GM23248 (cell line): ENCODE results near the gene SLC1A3. TPM values are rescaled to one million over a fixed set of nuclear protein-coding genes. Genes with fewer than 3 reads are reported as not detected.
"Not testable (repeated sequence)": the region's sequence is repeated elsewhere in the genome, so short reads cannot be mapped to it uniquely, and the experiment has no call there.

Experiments used
- DNase-seq: peaks from one replicate; pipeline ENCODE4 v3.0.0-alpha.2; 2015
- H2AFZ ChIP-seq: fragments of 200-600 bp; sonication (generic); 2 replicates; pipeline ENCODE4 v1.6.1; 2016; ENCODE audit warnings: antibody characterized with exemption
- H3F3A ChIP-seq: fragments of 200-600 bp; sonication (generic); 2 replicates; pipeline ENCODE4 v1.6.1; 2016; ENCODE audit warnings: mild to moderate bottlenecking, antibody characterized with exemption, mixed run types; ENCODE audit not compliant: insufficient read depth
- H3K27ac ChIP-seq: fragments of 200-600 bp; sonication (generic); 2 replicates; pipeline ENCODE4 v1.5.1; 2016; ENCODE audit warnings: mild to moderate bottlenecking
- H3K27me3 ChIP-seq: fragments of 200-600 bp; sonication (generic); replicated peaks from 2 replicates; pipeline ENCODE4 v1.6.1; 2016; ENCODE audit warnings: mild to moderate bottlenecking; ENCODE audit not compliant: insufficient read depth
- H3K36me3 ChIP-seq: fragments of 200-600 bp; sonication (generic); 2 replicates; pipeline ENCODE4 v1.6.1; 2016; ENCODE audit warnings: low read depth, mild to moderate bottlenecking
- H3K4me1 ChIP-seq: fragments of 200-600 bp; sonication (generic); 2 replicates; pipeline ENCODE4 v1.6.1; 2016; ENCODE audit warnings: mild to moderate bottlenecking; ENCODE audit not compliant: insufficient read depth
- H3K4me2 ChIP-seq: fragments of 200-600 bp; sonication (generic); one replicate; pipeline ENCODE4 v1.6.1; 2016; ENCODE audit warnings: mild to moderate bottlenecking; ENCODE audit not compliant: unreplicated experiment
- H3K4me3 ChIP-seq: fragments of 200-600 bp; sonication (generic); 2 replicates; pipeline ENCODE4 v1.5.1; 2016; ENCODE audit warnings: mild to moderate bottlenecking
- H3K79me2 ChIP-seq: fragments of 200-600 bp; sonication (generic); 2 replicates; pipeline ENCODE4 v1.6.1; 2016; ENCODE audit warnings: mild to moderate bottlenecking; ENCODE audit not compliant: insufficient read depth
- H3K9ac ChIP-seq: fragments of 200-600 bp; sonication (generic); 2 replicates; pipeline ENCODE4 v1.6.1; 2016; ENCODE audit warnings: mild to moderate bottlenecking
- H3K9me2 ChIP-seq: fragments of 200-600 bp; sonication (generic); 2 replicates; pipeline ENCODE4 v1.6.1; 2016; ENCODE audit warnings: mixed run types, mild to moderate bottlenecking, moderate library complexity; ENCODE audit not compliant: insufficient read depth
- H3K9me3 ChIP-seq: fragments of 200-600 bp; sonication (generic); one replicate; pipeline ENCODE4 v1.6.1; 2017; ENCODE audit warnings: low read depth
- H4K20me1 ChIP-seq: fragments of 200-600 bp; sonication (generic); 2 replicates; pipeline ENCODE4 v1.6.0; 2016; ENCODE audit not compliant: insufficient read depth
- EZH2 ChIP-seq: fragments of 200-600 bp; sonication (generic); IDR thresholded peaks from 2 replicates; pipeline ENCODE4 v1.6.1; 2018; ENCODE audit warnings: antibody characterized with exemption, mild to moderate bottlenecking; ENCODE audit not compliant: insufficient read depth, poor library complexity, severe bottlenecking
- EZH2phosphoT487 ChIP-seq: fragments of 200-600 bp; sonication (generic); IDR thresholded peaks from 2 replicates; pipeline ENCODE4 v1.6.1; 2018; ENCODE audit warnings: antibody characterized with exemption, moderate library complexity, mild to moderate bottlenecking, low read depth; ENCODE audit not compliant: insufficient read depth
- WGBS, 2 experiments: methylation state at CpG; one replicate each; pipeline ENCODE4 v1.1.6; 2015 to 2017; ENCODE audit warnings: low lambda C conversion rate in 2 of 2, low coverage in 1 of 2; ENCODE audit errors: missing lambda C conversion rate in 2 of 2; 5-methylcytosine and 5-hydroxymethylcytosine counted together
- in situ Hi-C: fragments of 300-500 bp; cut with MboI; formaldehyde crosslinking; loops from 2 replicates; pipeline ENCODE4 v1.15.0; 2020
- polyA plus RNA-seq: library from polyadenylated mRNA; unstranded; fragments of >200 nt; fragmentation: Nextera tagmentation; extraction: Ambion mirVana; gene quantifications from 2 replicates; pipeline ENCODE4 v1.2.1, GENCODE V29; 2016
- total RNA-seq: library from RNA; depleted of rRNA; stranded (reverse); fragments of >200 nt; shearing (Covaris generic); gene quantifications from 2 replicates; pipeline ENCODE4 v1.2.3, GENCODE V29; 2014

The SLC1A3 gene
- total and polyA plus RNA-seq, 2 experiments from 2014 or later, result 1.7 to 2.5 TPM

DNA sequence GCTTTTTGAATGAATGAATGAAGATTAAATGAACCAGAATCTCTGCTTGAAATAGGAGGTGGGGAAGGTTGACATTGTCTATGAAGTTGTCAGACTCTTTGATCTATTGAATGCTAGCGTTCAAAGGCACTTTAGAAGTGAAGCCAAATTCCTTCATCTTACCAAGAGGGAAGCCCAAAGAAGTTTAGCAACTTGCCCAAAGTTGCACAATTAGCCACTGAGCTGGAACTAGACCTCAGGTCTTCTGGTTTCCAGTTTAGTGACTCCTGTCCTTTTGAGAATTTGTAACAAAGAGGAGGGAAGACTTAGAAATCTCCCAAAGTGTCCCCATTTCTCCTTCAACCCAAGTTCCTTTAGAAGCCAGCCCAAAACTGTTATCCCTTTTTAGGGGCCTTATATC is 20.7 kb upstream of the SLC1A3 start:
- TF ChIP-seq EZH2phosphoT487, result no peak
- no peak for TF ChIP-seq EZH2
- WGBS, 2 experiments, result 37 to 53% methylated on average over 1 of the region's 1 CpG

DNA sequence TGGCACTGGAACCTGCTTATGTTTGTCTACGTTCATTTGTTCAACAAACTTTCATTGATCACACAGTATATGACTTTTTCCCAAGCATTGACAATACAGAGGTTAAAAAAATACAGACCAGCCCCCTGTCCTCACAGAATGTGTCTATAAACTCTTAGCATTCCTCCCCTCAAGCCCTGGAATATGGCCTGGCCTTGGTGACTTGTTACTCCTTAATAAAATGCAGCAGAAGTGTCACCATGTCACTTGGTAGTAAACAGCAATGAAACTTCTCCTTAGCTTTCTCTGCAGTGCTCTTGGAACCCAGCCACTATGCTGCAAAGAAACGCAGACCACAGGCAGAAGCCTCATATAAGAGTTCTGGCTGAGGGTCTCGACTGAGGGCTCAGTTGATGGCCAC is 19.1 kb upstream of the SLC1A3 start:
- TF ChIP-seq EZH2phosphoT487 (no peak), EZH2 (no peak)
- no peaks in the 10 kb centered on the region for H3K79me2 ChIP-seq
- no peaks in the 10 kb centered on the region for H4K20me1 ChIP-seq
- no peaks in the 10 kb centered on the region for H3F3A ChIP-seq
- H3K27me3 ChIP-seq, result no peaks in the 10 kb centered on the region
- H3K36me3 ChIP-seq, result no peaks in the 10 kb centered on the region
- no peaks in the 10 kb centered on the region for H3K4me1 ChIP-seq
- H3K9ac ChIP-seq, result no peak overlapping the region
- H3K9me2 ChIP-seq, result no peaks in the 10 kb centered on the region
- WGBS, 2 experiments, result 62 to 72% methylated on average over 3 of the region's 3 CpGs
- no peaks in the 10 kb centered on the region for H3K9me3 ChIP-seq
- H3K4me3 ChIP-seq, result no peak overlapping the region
- no peak overlapping the region for H2AFZ ChIP-seq
- no peak for DNase-seq
- no peak overlapping the region for H3K27ac ChIP-seq
- in situ Hi-C loops, result no loop called here
- no peak overlapping the region for H3K4me2 ChIP-seq

More for the DNA sequence above, 20.7 kb upstream of the SLC1A3 start:
- H3K9ac ChIP-seq, result no peak overlapping the region
- H2AFZ ChIP-seq, result no peak overlapping the region
- H3K4me1 ChIP-seq, result no peaks in the 10 kb centered on the region
- no peak overlapping the region for H3K4me3 ChIP-seq
- no peaks in the 10 kb centered on the region for H3K27me3 ChIP-seq
- H3K36me3 ChIP-seq, result no peaks in the 10 kb centered on the region
- DNase-seq, result no peak
- no peaks in the 10 kb centered on the region for H4K20me1 ChIP-seq
- in situ Hi-C loops, result no loop called here
- no peaks in the 10 kb centered on the region for H3F3A ChIP-seq
- no peaks in the 10 kb centered on the region for H3K9me2 ChIP-seq
- no peak overlapping the region for H3K4me2 ChIP-seq
- no peaks in the 10 kb centered on the region for H3K79me2 ChIP-seq
- no peak overlapping the region for H3K27ac ChIP-seq
- no peaks in the 10 kb centered on the region for H3K9me3 ChIP-seq

DNA sequence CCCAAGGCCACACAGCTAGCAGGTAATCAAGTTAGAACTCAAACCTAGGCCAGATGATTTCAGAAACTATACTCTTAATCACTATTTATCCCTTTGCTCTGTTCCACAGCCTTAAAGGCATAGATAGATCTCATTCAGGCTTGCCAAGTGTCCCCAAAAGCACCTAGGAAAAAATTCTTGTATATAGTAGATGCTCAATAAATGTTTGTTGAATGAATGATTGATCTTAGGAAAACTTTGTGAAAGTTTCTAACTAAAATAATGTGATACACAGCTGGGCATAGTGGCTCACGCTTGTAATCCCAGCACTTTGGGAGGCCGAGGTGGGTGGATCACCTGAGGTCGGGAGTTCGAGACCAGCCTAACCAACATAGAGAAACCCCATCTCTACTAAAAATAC is 16.7 kb upstream of the SLC1A3 start:
- H3F3A ChIP-seq, H3K9me3 ChIP-seq, in situ Hi-C loops, H3K9ac ChIP-seq, H3K4me2 ChIP-seq, H3K4me1 ChIP-seq, H3K27ac ChIP-seq, DNase-seq, H2AFZ ChIP-seq, H4K20me1 ChIP-seq, H3K9me2 ChIP-seq, H3K79me2 ChIP-seq, H3K4me3 ChIP-seq, H3K27me3 ChIP-seq, H3K36me3 ChIP-seq: not testable (repeated sequence)
- WGBS, 2 experiments, result 91 to 97% methylated on average over 4 of the region's 4 CpGs

DNA sequence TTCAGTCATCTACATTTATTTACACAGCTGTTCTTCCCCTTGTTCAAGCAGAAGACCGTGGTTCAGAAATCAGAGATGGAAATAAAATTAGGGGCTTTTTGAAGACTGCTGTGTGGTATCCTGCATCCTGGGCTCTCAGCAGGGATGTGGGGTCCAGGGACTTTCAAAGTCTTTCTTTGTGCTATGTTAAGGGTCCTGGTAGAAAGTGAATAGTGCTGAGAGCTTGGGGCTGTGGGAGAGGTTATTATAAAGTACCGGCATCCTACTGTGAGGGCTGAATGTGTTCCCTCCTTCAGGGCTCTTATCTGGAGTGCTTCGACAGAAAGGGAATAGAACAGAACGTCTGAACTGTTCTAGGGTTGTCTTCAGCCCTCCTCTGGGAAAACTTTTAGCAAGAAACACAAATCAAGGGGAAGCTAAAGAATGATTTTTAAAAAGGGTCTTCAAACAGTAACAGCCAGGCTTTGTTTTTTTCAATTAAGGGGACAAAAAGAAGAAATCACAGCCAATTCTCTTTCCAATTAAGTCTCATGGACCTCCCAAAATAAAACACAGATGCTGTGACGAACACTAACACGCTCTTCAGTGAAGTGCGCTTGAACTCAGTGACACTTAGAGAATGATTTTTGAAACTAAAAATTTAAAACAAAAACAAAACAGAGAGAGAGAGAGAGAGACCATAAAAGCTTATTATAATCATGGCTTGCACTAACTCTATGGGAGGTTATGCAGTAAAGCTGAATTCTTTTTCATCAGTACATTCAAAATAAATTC is 15.7 kb upstream of the SLC1A3 start:
- Histone ChIP-seq H2AFZ (no peak overlapping the region), H3K9me3 (no peaks in the 10 kb centered on the region), H3K27ac (no peak overlapping the region), H3F3A (no peaks in the 10 kb centered on the region), H3K4me3 (no peak overlapping the region), H3K4me1 (no peaks in the 10 kb centered on the region), H3K79me2 (no peaks in the 10 kb centered on the region), H3K4me2 (no peak overlapping the region), H4K20me1 (no peaks in the 10 kb centered on the region), H3K36me3 (no peaks in the 10 kb centered on the region), H3K9me2 (no peaks in the 10 kb centered on the region), H3K9ac (no peak overlapping the region), H3K27me3 (no peaks in the 10 kb centered on the region)
- in situ Hi-C loops, result no loop called here
- DNase-seq, result no peak
- WGBS, 2 experiments, result 37 to 45% methylated on average over 7 of the region's 7 CpGs
- no peak for TF ChIP-seq EZH2phosphoT487
- no peak for TF ChIP-seq EZH2

DNA sequence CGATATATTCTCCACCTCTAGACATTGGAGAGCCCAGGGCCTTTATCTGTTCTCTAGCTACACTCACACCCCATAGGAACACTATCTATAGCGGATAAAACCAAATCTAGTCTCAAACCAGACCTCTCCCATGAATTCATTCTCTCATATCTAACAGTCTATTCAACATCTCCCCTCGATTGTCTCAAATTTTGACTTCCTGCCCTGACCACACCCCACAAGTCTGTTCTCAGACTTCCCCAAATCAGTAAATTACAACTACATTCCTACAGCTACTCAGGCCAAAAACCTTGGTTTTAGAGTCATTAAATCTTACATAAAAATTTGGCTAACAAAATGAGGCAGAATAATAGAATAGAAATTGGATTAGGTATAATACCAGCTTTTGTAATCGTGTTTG is 12.5 kb upstream of the SLC1A3 start:
- Histone ChIP-seq H3K79me2 (no peaks in the 10 kb centered on the region), H3K27ac (no peak overlapping the region), H3K9me3 (no peaks in the 10 kb centered on the region), H3K4me1 (no peaks in the 10 kb centered on the region), H3K4me2 (no peak overlapping the region), H2AFZ (no peak overlapping the region), H3K9me2 (no peaks in the 10 kb centered on the region), H3K4me3 (no peak overlapping the region), H3K27me3 (no peaks in the 10 kb centered on the region), H3F3A (no peaks in the 10 kb centered on the region), H3K36me3 (no peaks in the 10 kb centered on the region), H4K20me1 (no peaks in the 10 kb centered on the region), H3K9ac (no peak overlapping the region)
- no peak for TF ChIP-seq EZH2phosphoT487
- TF ChIP-seq EZH2, result no peak
- DNase-seq, result no peak
- in situ Hi-C loops, result no loop called here
- 60 to 64% methylated on average over 4 of the region's 4 CpGs for WGBS, 2 experiments
